Body of pancreas (tissue), 4 donors: ENCODE data around the gene OTUB1.

Experiments
- POLR2A ChIP-seq, 3 donors: fragments of 450-650 bp; IDR thresholded peaks; one replicate each; pipeline ENCODE4 v1.6.1; 2016; ENCODE audit warnings: antibody characterized with exemption in 3 of 3, mild to moderate bottlenecking in 2 of 3
- TF ChIP-seq, protein P1 (sequence below), 7 experiments: fragments of 450-650 bp in 4 of 7; fragments of 200-600 bp in 3 of 7; sonication (generic) in 3 of 7; IDR thresholded peaks; one replicate each; pipeline ENCODE4 v1.5.1; 2016 to 2019; ENCODE audit warnings: antibody characterized with exemption in 7 of 7

DNA sequence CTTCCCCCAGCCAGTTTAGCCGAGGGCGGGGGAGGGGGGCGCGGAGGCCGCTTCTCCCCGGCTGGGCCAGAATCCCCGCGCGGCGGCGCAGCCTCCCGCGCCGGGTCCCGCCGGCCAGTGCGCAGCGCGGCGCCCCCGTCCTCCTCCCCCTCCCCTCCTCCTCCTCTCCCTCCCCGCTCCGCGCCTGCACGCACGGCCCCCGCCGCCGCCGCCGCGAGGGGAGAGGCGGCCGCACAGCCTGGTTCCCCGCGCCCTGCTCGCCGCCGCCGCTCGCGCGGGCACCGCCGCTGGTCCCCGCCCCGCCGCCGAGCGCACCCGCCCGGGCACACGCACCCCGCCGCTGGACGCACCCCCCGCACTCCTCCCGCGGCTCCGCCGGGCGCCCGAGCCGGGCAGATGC lies 49.3 kb downstream of the OTUB1 start, which contains the start of gene FLRT1:
- TF ChIP-seq, protein P1, sequence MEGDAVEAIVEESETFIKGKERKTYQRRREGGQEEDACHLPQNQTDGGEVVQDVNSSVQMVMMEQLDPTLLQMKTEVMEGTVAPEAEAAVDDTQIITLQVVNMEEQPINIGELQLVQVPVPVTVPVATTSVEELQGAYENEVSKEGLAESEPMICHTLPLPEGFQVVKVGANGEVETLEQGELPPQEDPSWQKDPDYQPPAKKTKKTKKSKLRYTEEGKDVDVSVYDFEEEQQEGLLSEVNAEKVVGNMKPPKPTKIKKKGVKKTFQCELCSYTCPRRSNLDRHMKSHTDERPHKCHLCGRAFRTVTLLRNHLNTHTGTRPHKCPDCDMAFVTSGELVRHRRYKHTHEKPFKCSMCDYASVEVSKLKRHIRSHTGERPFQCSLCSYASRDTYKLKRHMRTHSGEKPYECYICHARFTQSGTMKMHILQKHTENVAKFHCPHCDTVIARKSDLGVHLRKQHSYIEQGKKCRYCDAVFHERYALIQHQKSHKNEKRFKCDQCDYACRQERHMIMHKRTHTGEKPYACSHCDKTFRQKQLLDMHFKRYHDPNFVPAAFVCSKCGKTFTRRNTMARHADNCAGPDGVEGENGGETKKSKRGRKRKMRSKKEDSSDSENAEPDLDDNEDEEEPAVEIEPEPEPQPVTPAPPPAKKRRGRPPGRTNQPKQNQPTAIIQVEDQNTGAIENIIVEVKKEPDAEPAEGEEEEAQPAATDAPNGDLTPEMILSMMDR (IDR thresholded peaks at IDR 0.05), result no peak
- TF ChIP-seq POLR2A (IDR thresholded peaks at IDR 0.05), result no peak
